ENCODE data around the gene RC3H1.

- no peak for TF ChIP-seq CTCF (IDR thresholded peaks at IDR 0.05)
- no peak for TF ChIP-seq POLR2A (IDR thresholded peaks at IDR 0.05)
- no peak for TF ChIP-seq POLR2AphosphoS5 (IDR thresholded peaks at IDR 0.05)
- no peak for TF ChIP-seq EP300 (IDR thresholded peaks at IDR 0.05)
Observed at GRCh38 chr1:173917635-173918493, 104.3 kb downstream of the RC3H1 start.

Data from upper lobe of left lung (tissue), 4 donors.